HG03108 (cell line): ENCODE measurements around the gene TAAR6.
"Not testable (repeated sequence)": the region's sequence is repeated elsewhere in the genome, so short reads cannot be mapped to it uniquely, and the experiment has no call there.

Source experiments
- ATAC-seq: cut with Tn5 transposase; IDR thresholded peaks from one replicate; pipeline ENCODE4 v1.9.1; 2021; ENCODE audit warnings: moderate library complexity; ENCODE audit not compliant: unreplicated experiment

The TAAR6 gene, protein sequence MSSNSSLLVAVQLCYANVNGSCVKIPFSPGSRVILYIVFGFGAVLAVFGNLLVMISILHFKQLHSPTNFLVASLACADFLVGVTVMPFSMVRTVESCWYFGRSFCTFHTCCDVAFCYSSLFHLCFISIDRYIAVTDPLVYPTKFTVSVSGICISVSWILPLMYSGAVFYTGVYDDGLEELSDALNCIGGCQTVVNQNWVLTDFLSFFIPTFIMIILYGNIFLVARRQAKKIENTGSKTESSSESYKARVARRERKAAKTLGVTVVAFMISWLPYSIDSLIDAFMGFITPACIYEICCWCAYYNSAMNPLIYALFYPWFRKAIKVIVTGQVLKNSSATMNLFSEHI

DNA sequence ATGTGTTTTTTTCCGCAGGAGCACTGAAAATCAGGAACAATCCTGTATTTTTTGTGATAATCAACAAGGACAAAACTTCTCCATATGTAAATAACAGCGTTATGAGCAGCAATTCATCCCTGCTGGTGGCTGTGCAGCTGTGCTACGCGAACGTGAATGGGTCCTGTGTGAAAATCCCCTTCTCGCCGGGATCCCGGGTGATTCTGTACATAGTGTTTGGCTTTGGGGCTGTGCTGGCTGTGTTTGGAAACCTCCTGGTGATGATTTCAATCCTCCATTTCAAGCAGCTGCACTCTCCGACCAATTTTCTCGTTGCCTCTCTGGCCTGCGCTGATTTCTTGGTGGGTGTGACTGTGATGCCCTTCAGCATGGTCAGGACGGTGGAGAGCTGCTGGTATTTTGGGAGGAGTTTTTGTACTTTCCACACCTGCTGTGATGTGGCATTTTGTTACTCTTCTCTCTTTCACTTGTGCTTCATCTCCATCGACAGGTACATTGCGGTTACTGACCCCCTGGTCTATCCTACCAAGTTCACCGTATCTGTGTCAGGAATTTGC, at the start of gene TAAR6:
TSS of gene TAAR6 (plus strand) at position 102 of the 557 bp plus-strand sequence. CDS start at position 102, 0 bp downstream.
- no peak for ATAC-seq

DNA sequence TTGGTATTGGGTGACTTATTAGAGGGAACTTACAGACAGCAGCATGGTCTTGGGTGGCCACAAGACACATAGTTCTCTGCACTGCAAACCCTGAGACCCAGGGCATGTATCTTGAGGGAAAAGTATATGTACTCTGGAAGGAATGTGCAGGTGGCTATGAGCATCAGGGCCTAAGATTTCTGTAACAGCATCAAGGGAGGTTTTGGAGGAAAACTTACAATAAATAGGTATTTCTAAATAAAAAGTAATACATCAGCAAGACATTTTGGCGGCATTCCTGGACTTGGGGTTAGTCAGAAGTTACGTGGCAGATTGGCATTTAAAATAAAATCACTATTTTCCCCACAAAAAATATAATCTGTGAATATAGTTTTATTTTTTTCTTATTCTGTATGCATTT, 49.2 kb upstream of the TAAR6 start:
- no peak for ATAC-seq

DNA sequence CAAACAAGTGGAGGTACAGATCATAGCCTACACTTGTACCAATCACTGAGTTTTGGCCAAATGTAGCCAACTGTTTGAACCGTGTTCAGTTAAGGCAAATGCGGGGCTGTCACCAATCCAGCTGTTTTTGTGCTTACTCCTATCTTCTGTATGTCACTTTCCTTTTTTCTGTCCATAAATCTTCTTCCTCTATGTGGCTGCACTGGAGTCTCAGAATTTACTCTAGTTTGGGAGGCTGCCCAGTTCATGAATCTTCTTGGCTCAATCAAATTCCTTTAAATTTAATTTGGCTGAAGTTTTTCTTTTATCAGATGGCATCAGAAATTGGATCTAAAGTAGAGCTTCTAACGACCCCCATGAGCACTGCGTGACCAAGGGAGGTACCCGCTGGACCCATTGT, 45.5 kb upstream of the TAAR6 start:
- ATAC-seq = no peak

DNA sequence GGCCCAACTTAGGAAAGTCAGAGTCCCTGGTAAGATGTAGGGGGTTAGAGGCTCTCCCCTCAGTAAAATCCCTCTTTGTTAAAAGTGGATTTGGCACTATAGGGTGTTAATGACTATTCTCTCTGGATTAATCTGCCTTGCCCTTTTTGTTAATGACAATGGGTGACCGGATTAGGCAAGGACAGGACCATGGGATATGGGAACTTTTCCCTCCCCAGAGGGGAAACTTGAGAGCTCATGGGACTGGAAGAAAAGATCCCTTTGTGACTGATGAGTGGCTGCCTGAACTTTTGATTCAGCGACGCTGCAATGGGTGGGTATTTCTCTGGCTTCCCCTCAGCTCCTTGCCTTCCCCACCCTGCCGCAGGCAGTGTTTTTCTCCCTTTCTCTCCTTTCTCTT, 44.3 kb upstream of the TAAR6 start:
- ATAC-seq = no peak

DNA sequence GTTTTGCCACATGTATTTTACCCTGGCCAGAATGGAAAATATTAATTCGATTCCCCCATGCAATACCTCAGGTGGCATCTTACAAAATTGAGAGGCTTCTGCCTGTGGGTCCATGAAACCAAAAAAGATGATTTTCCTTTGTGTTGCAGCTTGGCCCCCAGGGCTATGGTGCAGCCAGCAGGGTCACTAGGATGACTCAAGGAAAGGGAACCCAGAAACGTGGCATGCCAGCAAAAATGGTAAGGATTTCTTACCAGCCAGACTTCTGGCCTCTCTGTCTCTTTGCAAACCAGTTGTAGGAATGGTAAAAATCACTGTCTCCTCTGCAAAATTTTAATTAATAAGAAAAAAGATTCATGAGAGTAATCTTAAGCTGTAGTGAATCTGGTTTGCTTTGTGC, 43.7 kb upstream of the TAAR6 start:
- ATAC-seq = no peak

DNA sequence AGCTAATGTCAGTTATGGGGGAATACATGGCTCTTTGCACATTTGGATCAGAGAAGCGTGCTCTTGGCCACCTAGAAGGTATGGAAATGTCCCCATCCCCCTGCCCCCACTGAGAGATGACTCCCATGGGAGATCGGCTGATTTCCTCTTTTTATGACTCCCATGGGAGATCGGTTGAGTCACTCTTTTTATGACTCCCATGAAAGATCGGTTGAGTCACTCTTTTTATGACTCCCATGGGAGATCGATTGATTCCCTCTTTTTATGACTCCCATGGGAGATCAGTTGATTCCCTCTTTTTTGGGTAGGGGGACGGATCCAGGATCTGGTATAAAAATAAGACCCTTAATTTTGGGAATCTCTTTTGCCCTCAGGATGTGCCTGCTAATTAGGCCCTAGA, 42.3 kb upstream of the TAAR6 start:
- ATAC-seq = no peak

DNA sequence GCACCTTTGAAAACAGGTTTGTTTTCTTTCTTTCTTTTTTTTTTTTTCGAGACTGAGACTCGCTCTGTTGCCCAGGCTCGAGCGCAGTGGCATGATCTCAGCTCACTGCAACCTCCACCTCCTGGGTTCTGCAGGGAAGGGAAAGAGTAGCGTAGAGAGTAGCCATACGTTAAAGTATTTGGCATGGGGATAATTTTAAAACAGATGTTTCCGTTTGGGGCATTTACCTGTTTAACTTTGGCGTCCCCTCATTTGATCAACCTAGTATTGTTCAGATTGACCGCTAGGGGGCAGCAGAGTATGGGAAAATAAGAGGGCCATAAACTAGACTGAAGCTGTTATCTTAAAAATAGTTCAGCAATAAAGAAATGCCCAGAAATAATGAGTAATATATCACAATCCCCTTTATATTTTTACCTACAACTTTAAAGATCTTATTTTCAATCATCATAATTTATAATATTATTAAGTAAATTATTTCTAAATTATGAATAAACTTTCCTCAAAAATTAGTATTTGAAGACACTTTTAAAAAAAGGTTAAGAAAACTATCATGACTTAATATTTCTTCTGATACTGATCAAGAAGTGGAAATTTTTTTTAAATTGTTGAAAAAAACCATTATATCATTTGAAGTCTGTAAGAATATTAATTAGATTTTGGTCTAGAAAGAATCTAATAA, 39.7 kb upstream of the TAAR6 start:
- ATAC-seq = no peak

DNA sequence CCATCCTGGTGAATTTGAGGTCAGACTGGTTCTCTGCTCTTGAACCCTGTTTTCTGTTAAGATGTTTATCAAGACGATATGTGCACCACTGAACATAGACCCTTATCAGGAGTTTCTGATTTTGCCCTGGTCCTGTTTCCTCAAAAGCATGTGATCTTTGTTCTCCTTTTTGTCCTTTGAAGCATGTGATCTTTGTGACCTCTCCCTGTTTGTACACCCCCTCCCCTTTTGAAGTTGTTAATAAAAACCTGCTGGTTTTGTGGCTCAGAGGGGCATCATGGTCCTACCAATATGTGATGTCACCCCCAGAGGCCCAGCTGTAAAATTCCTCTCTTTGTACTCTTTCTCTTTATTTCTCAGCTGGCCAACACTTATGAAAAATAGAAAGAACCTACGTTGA, 35.6 kb upstream of the TAAR6 start:
- not testable (repeated sequence) for ATAC-seq

DNA sequence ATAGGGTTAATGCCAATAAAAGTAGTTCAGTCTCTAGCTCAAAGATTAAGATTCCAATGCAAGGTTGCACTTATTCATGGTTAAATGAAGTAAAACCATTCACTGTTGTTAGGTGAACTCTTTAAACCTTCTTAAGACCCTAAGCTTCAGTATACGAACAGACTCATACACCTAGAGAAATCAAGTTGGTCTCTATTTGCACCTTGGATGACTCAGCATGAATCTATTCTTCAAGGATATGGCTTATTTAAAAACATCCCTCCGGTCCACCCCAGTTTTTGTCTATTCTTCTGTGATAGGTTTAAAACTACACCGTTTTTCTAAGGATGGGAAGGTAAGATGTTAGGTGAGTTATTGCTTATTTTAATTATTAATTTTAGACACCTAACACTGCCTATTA, 33.0 kb upstream of the TAAR6 start:
- ATAC-seq = no peak

DNA sequence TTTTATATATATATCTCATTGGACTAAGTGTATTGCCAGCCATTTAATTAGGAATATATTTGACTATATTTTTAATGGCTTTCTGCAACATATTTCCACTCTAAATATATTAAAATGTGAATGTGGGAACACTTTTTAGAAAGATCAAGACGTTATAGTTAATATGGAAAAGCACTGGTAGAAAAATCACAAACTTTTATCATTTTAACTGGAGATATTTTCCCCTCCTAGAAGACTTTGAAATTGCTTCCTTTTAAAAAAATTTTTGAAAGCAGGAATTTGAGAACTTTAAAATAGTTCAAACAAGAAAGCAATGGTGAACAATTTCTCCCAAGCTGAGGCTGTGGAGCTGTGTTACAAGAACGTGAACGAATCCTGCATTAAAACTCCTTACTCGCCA, 32.1 kb upstream of the TAAR6 start, which contains the start of gene TAAR9:
TSS of gene TAAR9 (plus strand) at position 301 of the 400 bp plus-strand sequence. CDS start at position 314, 13 bp downstream.
- no peak for ATAC-seq

DNA sequence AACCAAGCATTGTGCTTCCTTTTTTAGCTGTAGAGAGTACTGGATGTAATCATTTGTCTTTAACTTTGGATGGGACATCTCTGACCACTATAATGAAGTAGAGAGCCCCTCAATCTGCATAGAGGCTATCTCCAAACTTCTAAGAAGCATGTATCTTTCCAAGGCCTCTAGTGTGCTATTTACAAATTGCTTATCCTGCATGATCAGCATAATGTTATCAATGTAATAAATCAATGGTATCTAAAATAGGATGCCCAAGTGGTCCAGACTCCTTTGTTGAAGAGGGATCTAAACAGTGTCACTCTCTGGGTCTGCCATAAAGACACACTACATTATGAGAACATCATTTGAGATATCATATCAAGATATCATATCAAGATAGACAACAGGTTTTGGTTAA, 25.3 kb upstream of the TAAR6 start:
- ATAC-seq = no peak

DNA sequence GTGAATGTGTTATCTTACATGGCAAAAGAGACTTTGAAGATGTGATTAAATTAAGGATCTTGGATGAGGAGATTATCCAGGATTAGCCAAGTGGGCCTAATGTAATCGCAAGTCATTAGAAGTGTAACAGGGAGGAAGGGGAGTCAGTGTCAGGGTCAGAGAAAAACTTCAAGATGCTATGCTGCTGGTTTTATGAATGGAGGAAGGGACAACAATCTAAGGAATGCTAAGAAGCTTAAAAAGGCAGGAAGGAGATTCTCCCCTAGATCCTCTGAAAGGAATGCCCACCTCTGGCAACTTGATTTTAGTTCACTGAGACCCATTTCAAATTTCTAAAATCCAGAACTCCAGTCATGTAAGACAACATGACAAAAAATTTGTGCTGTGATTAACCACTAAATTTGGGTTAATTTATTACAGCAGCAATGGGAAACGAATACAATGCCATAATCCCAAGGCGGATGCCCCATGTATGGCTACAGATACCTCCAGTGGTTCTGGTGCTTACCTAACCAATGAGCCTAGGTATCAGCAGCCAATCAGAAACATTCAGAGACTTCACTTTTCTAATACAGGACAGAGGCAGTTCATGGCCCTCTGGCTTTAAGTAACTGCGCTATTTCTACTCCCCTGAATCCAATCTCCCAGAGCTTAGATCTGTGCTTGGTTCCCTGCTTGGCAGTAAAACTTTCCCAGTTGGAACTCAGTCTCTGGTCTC, 21.2 kb upstream of the TAAR6 start:
- no peak for ATAC-seq

DNA sequence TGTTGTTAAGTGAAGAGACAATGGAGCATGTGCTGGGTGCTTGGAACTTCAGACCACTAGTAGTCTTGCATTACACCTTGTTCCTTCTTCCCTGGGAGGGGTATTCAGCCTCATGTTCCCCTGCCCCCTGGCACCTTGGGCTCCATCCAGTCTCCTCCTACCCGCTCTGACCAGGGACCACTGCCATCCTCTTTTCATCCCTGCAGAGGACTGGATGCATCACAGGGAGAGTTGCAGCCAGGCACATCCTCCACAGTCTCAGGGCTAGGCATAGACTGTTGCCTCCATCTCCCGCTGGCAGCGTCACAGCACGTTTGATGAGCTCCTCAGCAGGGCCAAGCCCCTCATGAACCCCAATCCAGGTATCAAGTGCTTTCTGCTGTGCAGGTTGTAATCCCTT, 18.9 kb upstream of the TAAR6 start:
- ATAC-seq = no peak

DNA sequence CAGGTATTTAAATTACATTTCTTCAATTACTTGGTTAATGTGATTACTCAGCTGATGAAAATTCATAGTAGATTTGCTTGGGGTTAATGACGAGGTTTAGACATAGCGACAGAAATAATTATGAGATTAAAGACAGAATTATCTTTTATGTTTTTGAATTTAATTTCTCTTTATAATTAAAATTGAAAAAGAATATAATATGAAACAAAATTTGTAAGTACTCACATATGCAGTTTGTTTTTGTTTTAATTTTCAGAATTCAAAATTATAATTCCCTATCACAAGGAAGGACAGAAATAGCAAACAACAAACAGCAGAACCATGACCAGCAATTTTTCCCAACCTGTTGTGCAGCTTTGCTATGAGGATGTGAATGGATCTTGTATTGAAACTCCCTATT, 17.8 kb upstream of the TAAR6 start, which contains the start of gene TAAR8:
TSS of gene TAAR8 (plus strand) at position 301 of the 400 bp plus-strand sequence. CDS start at position 322, 21 bp downstream.
- no peak for ATAC-seq

DNA sequence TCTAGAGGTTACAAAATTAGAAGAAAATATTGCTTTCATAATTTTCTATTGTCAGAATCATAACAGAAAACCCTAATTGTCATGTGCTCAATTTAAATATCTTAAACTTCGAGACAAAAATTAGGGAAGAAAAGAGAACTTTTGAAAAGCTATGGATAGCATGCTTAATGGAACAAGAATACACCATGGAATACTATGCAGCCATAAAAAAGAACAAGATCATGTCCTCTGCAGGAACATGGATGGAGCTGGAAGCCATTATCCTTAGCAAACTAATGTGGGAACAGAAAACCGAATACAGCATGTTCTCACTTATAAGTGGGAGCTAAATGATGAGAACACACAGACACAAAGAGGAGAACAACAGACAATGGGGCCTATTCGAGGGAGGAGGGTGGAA, 10.0 kb upstream of the TAAR6 start:
- ATAC-seq = not testable (repeated sequence)

DNA sequence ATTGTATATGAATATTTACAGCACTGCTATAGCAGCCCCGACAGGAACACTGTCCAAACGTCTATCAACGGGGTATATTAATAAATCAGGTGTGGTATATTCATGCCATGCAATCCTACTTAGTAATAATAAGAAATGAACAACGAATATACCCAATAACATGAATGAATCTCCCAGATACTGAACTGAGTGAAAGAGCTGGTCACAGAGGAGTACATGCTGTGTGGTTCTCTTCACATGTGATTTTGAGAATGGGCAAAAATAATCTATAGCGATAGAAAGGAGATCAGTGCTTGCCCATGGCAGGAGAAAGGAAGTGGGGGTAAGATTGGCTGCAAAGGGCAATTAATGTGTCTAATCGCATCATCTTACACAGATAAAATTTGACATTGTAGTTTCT, 3.7 kb upstream of the TAAR6 start:
- no peak for ATAC-seq

DNA sequence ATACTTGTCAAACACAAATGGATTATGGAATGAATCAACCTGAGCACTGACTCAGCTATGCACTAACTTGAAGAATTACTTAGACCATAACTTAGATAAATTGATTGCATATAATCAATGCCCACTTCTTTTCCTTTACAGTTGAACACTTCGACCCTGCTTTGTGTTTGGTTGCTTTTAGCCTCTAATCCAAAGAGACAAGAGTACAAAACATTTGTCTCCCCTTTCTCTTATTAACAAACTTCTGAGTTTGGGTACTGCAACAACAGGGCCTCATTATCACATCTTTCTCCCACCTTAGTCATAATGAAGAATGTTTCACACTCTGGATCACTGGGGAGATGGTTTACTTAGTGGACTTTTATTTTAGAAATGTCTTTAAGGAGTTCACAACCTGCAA, 2.6 kb upstream of the TAAR6 start:
- ATAC-seq = no peak

DNA sequence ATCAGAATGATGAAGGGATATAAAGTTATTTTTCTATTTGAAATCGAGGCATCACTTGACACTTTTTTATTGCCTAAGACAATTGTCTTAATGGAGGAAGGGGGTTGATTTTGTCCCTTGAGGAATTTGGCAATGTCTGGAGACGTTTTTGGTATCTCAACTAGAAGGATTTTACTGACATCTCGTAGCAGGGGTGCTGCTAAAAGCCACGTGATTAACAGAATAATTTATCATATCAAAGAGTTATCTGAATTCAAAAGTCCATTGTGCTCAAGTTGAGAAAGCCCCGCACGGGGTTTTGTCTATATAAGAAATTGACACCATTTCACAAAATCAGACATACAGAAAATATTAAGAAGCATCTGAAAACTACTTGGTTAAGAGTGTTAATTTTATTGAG, 1.5 kb upstream of the TAAR6 start:
- ATAC-seq = no peak

DNA sequence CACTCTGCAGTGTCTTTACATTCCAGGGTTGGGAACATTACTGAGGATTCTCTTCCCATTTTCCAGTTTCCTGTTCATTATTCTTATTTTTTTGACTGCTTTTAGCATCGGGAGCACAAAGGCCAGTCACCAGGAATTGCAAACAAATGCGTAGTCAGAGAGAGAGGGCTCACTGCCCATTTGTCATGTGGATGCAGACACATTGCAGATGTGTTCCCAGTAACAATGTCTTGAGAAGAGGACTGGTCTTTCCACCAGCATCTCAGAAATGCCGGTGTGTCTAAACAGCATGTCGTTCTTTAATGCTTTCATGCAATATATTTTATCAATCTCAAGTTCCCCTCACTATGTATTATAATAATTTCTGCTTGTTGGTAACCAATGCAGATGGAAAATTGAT, 952 bp upstream of the TAAR6 start:
- ATAC-seq = no peak

DNA sequence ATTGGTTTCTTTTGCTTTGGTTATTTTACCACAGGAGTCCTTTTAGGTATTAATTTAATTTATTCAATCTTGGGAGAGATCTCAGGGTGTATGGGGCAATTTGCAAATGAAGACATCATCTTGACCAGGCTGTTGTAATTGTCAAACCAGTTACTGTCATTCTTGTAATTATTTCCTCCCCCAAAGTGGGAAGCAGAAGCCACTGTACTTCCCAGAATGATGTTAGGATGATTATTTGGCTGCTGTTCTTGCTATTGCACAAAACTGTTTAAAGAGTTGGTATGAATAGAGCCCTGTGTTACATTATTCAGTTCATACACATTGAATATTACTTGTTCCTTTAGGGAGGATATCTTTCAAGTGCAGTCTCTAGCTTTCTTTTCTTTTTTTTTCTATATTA, 1.7 kb downstream of the TAAR6 start:
- no peak for ATAC-seq

DNA sequence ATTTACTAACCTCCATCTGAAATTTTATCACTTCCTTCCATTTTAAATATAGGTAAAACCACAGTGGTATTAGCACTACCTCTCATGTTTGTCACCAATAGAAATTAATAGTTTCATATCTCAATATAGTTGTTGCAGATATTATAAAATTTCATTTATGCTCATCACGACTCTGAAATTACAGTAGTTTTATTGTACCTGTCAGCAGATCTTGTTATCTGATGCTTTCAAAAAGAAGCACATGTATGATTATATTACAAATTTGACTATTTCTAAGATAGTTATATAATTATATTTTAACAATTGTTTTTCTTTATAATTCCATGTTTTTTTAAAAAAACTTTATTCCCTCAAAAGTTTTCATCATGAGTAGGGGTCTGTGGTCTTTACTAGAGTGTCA, 14.6 kb downstream of the TAAR6 start:
- no peak for ATAC-seq
